HG03354 (cell line): Measurements from ENCODE around the gene LRMDA.

Experiments
- ATAC-seq: cut with Tn5 transposase; IDR thresholded peaks from one replicate; pipeline ENCODE4 v1.9.1; 2021; ENCODE audit warnings: mild to moderate bottlenecking; ENCODE audit not compliant: unreplicated experiment, poor library complexity, severe bottlenecking

The LRMDA gene

GRCh38 chr10:76453997-76454396 lies 1022.6 kb downstream of the LRMDA start:
- ATAC-seq, result no peak

- no peak for ATAC-seq
Measured at GRCh38 chr10:76454506-76455140, 1023.2 kb downstream of the LRMDA start.

- ATAC-seq, result no peak
Measured at GRCh38 chr10:76456197-76456596, 1024.8 kb downstream of the LRMDA start.

- no peak for ATAC-seq
Measured at GRCh38 chr10:76459016-76459730, 1027.7 kb downstream of the LRMDA start.

GRCh38 chr10:76461024-76461423 lies 1029.6 kb downstream of the LRMDA start:
- no peak for ATAC-seq

GRCh38 chr10:76463111-76463510 lies 1031.7 kb downstream of the LRMDA start:
- no peak for ATAC-seq

- no peak for ATAC-seq
Measured at GRCh38 chr10:76466836-76467503, 1035.5 kb downstream of the LRMDA start.

- no peak for ATAC-seq
Measured at GRCh38 chr10:76469675-76470074, 1038.3 kb downstream of the LRMDA start.

- no peak for ATAC-seq
Measured at GRCh38 chr10:76479103-76479790, 1047.8 kb downstream of the LRMDA start.

- ATAC-seq, result no peak
Measured at GRCh38 chr10:76481178-76481577, 1049.8 kb downstream of the LRMDA start.

GRCh38 chr10:76487582-76487981 lies 1056.2 kb downstream of the LRMDA start:
- no peak for ATAC-seq

- no peak for ATAC-seq
Measured at GRCh38 chr10:76488602-76489001, 1057.2 kb downstream of the LRMDA start.

GRCh38 chr10:76491216-76491615 lies 1059.8 kb downstream of the LRMDA start:
- no peak for ATAC-seq

GRCh38 chr10:76492026-76492425 lies 1060.6 kb downstream of the LRMDA start:
- ATAC-seq, result no peak

GRCh38 chr10:76492678-76493472 lies 1061.5 kb downstream of the LRMDA start:
- no peak for ATAC-seq

GRCh38 chr10:76497666-76498065 lies 1066.2 kb downstream of the LRMDA start:
- ATAC-seq, result no peak

GRCh38 chr10:76504823-76505222 lies 1073.4 kb downstream of the LRMDA start:
- no peak for ATAC-seq

- ATAC-seq, result no peak
Measured at GRCh38 chr10:76509446-76509845, 1078.0 kb downstream of the LRMDA start.

GRCh38 chr10:76514321-76514720 lies 1082.9 kb downstream of the LRMDA start:
- ATAC-seq, result no peak

GRCh38 chr10:76514869-76515268 lies 1083.4 kb downstream of the LRMDA start:
- ATAC-seq, result no peak
